CD4-positive, alpha-beta T cell (primary cell): Measurements from ENCODE around the gene PTPRN2. TPM values are rescaled to one million over a fixed set of nuclear protein-coding genes. Genes with fewer than 3 reads are reported as not detected.

Experiments used
- ATAC-seq: fragments of 200-7000 bp; cut with Tn5 transposase; one replicate; pipeline ENCODE4 v1.10.0; 2022; ENCODE audit warnings: mild to moderate bottlenecking; ENCODE audit not compliant: poor library complexity
- CTCF ChIA-PET: fragments of 350-600 bp; sonication (Branson Sonifier 250); formaldehyde crosslinking; loops from one replicate; lab custom pipeline; 2021; ENCODE audit warnings: antibody characterized with exemption, inconsistent platforms; lab: Charles Lee
- POLR2A ChIA-PET: fragments of 350-600 bp; sonication (Branson Sonifier 250); formaldehyde crosslinking; loops from one replicate; lab custom pipeline; 2021; ENCODE audit warnings: antibody characterized with exemption, inconsistent platforms; lab: Charles Lee
- DNase-seq, 14 experiments: peaks; one replicate each; pipeline ENCODE4 v3.0.0-alpha.2; 2013 to 2020; ENCODE audit warnings: mixed read lengths in 2 of 14
- H3K27ac ChIP-seq, 2 donors: one replicate each; pipeline versions ENCODE4 v1.5.1 to v1.7.0; 2013; ENCODE audit warnings: low read length in 2 of 2, low read depth in 1 of 2, mild to moderate bottlenecking in 1 of 2
- H3K27me3 ChIP-seq, 2 experiments: 1 replicate in 1 of 2; 2 replicates in 1 of 2; pipeline versions ENCODE4 v1.6.1 to v1.7.0; 2013; ENCODE audit warnings: low read length in 2 of 2, control low read depth in 1 of 2, mild to moderate bottlenecking in 1 of 2, moderate library complexity in 1 of 2; ENCODE audit not compliant: insufficient read depth in 2 of 2, control insufficient read depth in 1 of 2
- H3K36me3 ChIP-seq: one replicate; pipeline ENCODE4 v1.6.1; 2013; ENCODE audit warnings: low read length, control low read depth; ENCODE audit not compliant: insufficient read depth
- H3K4me1 ChIP-seq: one replicate; pipeline ENCODE4 v1.6.1; 2013; ENCODE audit warnings: low read length, control low read depth; ENCODE audit not compliant: insufficient read depth
- H3K4me3 ChIP-seq: one replicate; pipeline ENCODE4 v1.5.1; 2013; ENCODE audit warnings: mild to moderate bottlenecking, low read length, moderate library complexity
- H3K9me3 ChIP-seq, 2 experiments: 1 replicate in 1 of 2; 2 replicates in 1 of 2; pipeline versions ENCODE4 v1.6.1 to v1.7.0; 2013; ENCODE audit warnings: low read length in 2 of 2, mild to moderate bottlenecking in 2 of 2, control low read depth in 1 of 2, moderate library complexity in 1 of 2; ENCODE audit not compliant: control insufficient read depth in 1 of 2, insufficient read depth in 1 of 2
- H3K27ac Mint-ChIP-seq: one replicate; pipeline ENCODE4 v1.8.0; 2020; ENCODE audit warnings: mixed read lengths
- H3K27me3 Mint-ChIP-seq: one replicate; pipeline ENCODE4 v1.8.0; 2021; ENCODE audit warnings: mixed read lengths
- H3K36me3 Mint-ChIP-seq: one replicate; pipeline ENCODE4 v1.8.0; 2021; ENCODE audit warnings: low read depth, mixed read lengths
- H3K4me1 Mint-ChIP-seq: one replicate; pipeline ENCODE4 v1.8.0; 2021; ENCODE audit warnings: low read depth, mixed read lengths
- H3K4me3 Mint-ChIP-seq: one replicate; pipeline ENCODE4 v1.8.0; 2020; ENCODE audit warnings: mild to moderate bottlenecking, mixed read lengths
- H3K9me3 Mint-ChIP-seq: one replicate; pipeline ENCODE4 v1.8.0; 2020; ENCODE audit warnings: mixed read lengths
- CTCF ChIP-seq: fragments of 200-600 bp; IDR thresholded peaks from one replicate; pipeline ENCODE4 v1.8.0; 2022; ENCODE audit warnings: antibody characterized with exemption, mild to moderate bottlenecking
- intact Hi-C, 2 experiments: fragments of 100-400 bp; cut with DNase I in 1 of 2; cut with micrococcal nuclease in 1 of 2; formaldehyde crosslinking; loops; one replicate each; pipeline versions ENCODE4 v1.15.1 to v1.9.0; 2023 to 2025; cut with DNase I, micrococcal nuclease
- total RNA-seq, 174 experiments: library from RNA in 2 of 174; stranded (reverse) in 2 of 174; gene quantifications; one replicate each; pipeline ENCODE4 v1.2.3 and lab custom pipeline; 2021 to 2026

PTPRN2 gene
- total RNA-seq, 2 experiments from 2014 or later = 0.34 to 0.44 TPM

- H3K27ac Mint-ChIP-seq = no peak overlapping the region
- Histone ChIP-seq H3K27me3 (peaks cover 5 to 6% of the 10 kb centered on the region in 2 experiments), H3K4me1 (no peaks in the 10 kb centered on the region), H3K9me3 (peaks cover 0 to 21% of the 10 kb centered on the region in 2 experiments), H3K27ac (no peak overlapping the region), H3K4me3 (no peak overlapping the region), H3K36me3 (no peaks in the 10 kb centered on the region)
- intact Hi-C loops = no loop called here
- POLR2A ChIA-PET = no interaction called here
- peaks cover 24% of the 10 kb centered on the region for H3K27me3 Mint-ChIP-seq
- H3K36me3 Mint-ChIP-seq = no peaks in the 10 kb centered on the region
- no peak overlapping the region for H3K4me3 Mint-ChIP-seq
- ATAC-seq (no peak), DNase-seq (no peak)
- H3K9me3 Mint-ChIP-seq = no peaks in the 10 kb centered on the region
- H3K4me1 Mint-ChIP-seq = no peaks in the 10 kb centered on the region
- no peak for TF ChIP-seq CTCF
- CTCF ChIA-PET = no interaction called here
Measured at GRCh38 chr7:158473221-158473620, 114.4 kb downstream of the PTPRN2 start.

- H3K27me3 ChIP-seq = peaks cover 5 to 10% of the 10 kb centered on the region in 2 experiments
- H3K4me3 ChIP-seq = no peak overlapping the region
- Mint-ChIP-seq H3K4me1 (no peaks in the 10 kb centered on the region), H3K27me3 (peaks cover 30% of the 10 kb centered on the region), H3K36me3 (no peaks in the 10 kb centered on the region), H3K9me3 (no peaks in the 10 kb centered on the region), H3K27ac (no peak overlapping the region), H3K4me3 (no peak overlapping the region)
- no peak for TF ChIP-seq CTCF
- H3K9me3 ChIP-seq = peaks cover 0 to 21% of the 10 kb centered on the region in 2 experiments
- DNase-seq (no peak), ATAC-seq (no peak)
- H3K4me1 ChIP-seq = no peaks in the 10 kb centered on the region
- intact Hi-C loops = no loop called here
- ChIA-PET CTCF (no interaction called here), POLR2A (no interaction called here)
- no peak overlapping the region for H3K27ac ChIP-seq
- H3K36me3 ChIP-seq = no peaks in the 10 kb centered on the region
Measured at GRCh38 chr7:158472596-158472995, 115.0 kb downstream of the PTPRN2 start.

GRCh38 chr7:158471716-158472115, 115.9 kb downstream of the PTPRN2 start:
- no peaks in the 10 kb centered on the region for H3K4me1 Mint-ChIP-seq
- peaks cover 30% of the 10 kb centered on the region for H3K27me3 Mint-ChIP-seq
- POLR2A ChIA-PET = no interaction called here
- H3K4me3 Mint-ChIP-seq = no peak overlapping the region
- Histone ChIP-seq H3K4me1 (no peaks in the 10 kb centered on the region), H3K9me3 (peaks cover 0 to 21% of the 10 kb centered on the region in 2 experiments), H3K36me3 (no peaks in the 10 kb centered on the region), H3K27me3 (peaks cover 5 to 11% of the 10 kb centered on the region in 2 experiments), H3K4me3 (no peak overlapping the region), H3K27ac (no peak overlapping the region)
- CTCF ChIA-PET = no interaction called here
- DNase-seq (no peak), ATAC-seq (no peak)
- no peak overlapping the region for H3K27ac Mint-ChIP-seq
- no peaks in the 10 kb centered on the region for H3K36me3 Mint-ChIP-seq
- no peaks in the 10 kb centered on the region for H3K9me3 Mint-ChIP-seq
- intact Hi-C loops = no loop called here
- no peak for TF ChIP-seq CTCF
